ENCODE results near the gene CPSF3.

Gene CPSF3

DNA sequence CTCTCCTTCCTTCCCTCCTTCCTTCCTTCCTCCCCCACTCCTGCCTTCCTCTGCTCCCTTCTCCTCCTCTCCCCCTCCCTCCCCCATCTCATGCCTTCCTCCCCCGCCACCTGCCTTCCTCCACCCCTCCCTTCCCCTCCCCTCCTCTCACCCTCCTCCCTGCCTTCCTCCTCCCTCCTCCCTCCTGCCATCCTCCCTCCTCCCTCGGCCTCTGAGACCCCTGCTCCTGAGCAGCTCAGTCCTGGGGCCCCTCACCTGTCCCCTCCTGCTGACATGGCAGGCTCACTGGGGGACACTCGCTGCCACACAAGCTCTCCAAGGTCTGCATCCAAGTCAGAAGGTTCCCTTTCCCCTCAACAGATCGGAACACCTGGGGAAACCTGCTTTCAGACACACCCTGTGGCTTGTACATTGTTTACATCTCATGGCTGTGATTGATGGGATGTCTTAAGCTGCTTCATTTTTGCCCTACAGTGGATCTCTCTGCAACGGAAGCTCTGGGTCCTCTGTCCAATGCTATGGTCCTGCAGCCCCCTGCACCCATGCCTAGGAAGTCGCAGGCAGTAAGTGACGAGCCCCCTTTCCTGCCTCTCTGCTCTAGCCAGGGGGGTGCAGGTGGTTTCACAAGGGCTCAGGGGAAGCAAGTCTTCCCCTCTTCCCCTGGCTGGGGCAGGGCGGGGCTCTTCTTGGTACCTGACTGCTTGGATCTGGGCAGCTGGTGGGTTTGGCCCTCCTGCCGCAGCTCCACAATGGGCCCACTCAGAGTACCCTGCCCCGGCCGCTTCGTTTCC lies 23.0 kb upstream of the CPSF3 start:
- Histone ChIP-seq H3K27me3 (ENCODE audit: control insufficient read depth, insufficient read depth, low read length) (no peaks in the 10 kb centered on the region), H3K9ac (ENCODE audit: low read length) (no peak overlapping the region), H3K4me1 (ENCODE audit: control insufficient read depth, insufficient read depth, low read length) (no peaks in the 10 kb centered on the region), H3K9me3 (ENCODE audit: control insufficient read depth, low read length) (no peaks in the 10 kb centered on the region), H3K4me3 (ENCODE audit: low read length) (no peak overlapping the region), H3K36me3 (ENCODE audit: control insufficient read depth, insufficient read depth, low read length) (no peaks in the 10 kb centered on the region)

DNA sequence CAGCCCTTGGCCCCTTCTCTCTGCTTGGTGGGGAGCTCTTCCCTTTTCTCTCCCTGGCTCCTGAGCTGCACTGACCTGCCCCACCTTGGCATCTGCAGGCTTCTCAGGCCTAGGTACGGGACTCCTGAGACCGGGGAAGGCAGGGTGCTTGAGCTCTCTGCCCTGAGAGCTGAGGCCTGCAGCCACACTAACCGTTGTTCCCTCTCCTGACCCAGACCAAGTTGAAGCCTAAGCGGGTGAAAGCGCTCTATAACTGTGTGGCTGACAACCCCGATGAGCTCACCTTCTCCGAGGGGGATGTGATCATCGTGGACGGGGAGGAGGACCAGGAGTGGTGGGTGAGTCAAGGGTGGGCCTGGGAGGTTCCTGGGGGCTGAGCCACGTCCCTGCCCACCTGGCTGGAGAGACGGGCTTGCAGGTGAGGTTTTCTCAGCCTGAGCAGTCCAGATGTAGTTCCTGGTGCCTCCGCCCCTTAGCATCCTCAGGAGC lies 22.4 kb upstream of the CPSF3 start:
- Histone ChIP-seq H3K27me3 (ENCODE audit: control insufficient read depth, insufficient read depth, low read length) (no peaks in the 10 kb centered on the region), H3K4me1 (ENCODE audit: control insufficient read depth, insufficient read depth, low read length) (no peaks in the 10 kb centered on the region), H3K4me3 (ENCODE audit: low read length) (no peak overlapping the region), H3K9me3 (ENCODE audit: control insufficient read depth, low read length) (no peaks in the 10 kb centered on the region), H3K9ac (ENCODE audit: low read length) (no peak overlapping the region), H3K36me3 (ENCODE audit: control insufficient read depth, insufficient read depth, low read length) (no peaks in the 10 kb centered on the region)

DNA sequence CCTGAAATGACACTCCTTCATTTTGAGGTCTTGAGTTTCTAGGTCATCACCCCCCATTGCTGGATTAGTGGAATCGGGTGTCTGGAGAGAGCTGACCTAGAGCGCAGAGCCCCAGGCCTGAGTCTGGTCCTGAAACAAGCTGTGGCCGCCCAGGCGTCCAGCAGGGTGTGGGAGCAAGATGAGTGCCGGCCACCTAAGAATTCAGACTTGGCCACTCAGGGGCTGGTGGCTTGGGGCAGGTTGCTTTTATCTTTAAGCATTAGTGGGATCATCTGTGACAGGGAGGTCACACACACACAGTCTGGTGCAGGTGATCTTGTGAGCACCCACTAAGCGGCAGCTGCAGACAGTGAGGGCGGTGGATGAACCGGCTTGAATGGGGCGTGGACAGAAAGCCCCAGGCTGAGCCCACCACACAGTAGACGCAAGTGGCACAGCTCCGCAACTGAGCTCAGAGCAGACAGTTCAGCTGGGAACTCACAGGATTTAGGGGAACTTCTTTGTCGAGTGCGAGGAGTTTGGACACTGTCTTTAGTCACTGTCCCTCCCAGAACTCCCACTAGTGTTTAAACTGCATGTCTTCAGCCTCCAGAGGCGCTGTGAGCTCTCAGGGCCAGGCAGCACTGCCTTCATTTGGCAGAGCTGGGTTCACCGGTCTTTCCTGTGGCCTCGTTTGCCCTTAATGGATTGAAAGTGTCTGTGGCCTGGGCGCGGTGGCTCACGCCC lies 21.6 kb upstream of the CPSF3 start:
- Histone ChIP-seq H3K9me3 (ENCODE audit: control insufficient read depth, low read length) (no peaks in the 10 kb centered on the region), H3K4me1 (ENCODE audit: control insufficient read depth, insufficient read depth, low read length) (no peaks in the 10 kb centered on the region), H3K27me3 (ENCODE audit: control insufficient read depth, insufficient read depth, low read length) (no peaks in the 10 kb centered on the region), H3K4me3 (ENCODE audit: low read length) (no peak overlapping the region), H3K36me3 (ENCODE audit: control insufficient read depth, insufficient read depth, low read length) (no peaks in the 10 kb centered on the region), H3K9ac (ENCODE audit: low read length) (no peak overlapping the region)

DNA sequence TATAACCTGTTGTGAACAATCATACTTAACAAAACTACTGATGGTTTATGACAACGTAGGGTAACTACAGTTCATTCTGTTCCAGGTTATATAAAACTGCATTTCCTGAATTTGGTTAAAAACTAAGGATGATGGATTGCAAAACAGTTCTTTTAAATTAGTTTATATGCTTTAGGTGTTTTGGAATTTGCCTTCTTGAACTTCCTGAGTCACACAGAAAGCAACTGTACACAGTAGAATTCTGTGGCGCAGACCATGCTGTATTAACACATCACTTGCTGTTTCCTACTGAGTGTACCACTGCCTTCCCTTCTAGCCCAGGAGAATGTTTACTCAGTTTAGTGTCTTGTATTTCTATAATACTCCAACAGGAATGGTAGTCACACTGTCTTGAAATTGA lies 19.5 kb upstream of the CPSF3 start:
- Histone ChIP-seq H3K4me1 (ENCODE audit: control insufficient read depth, insufficient read depth, low read length) (peaks cover 4% of the 10 kb centered on the region), H3K9me3 (ENCODE audit: control insufficient read depth, low read length) (no peaks in the 10 kb centered on the region), H3K4me3 (ENCODE audit: low read length) (no peak overlapping the region), H3K36me3 (ENCODE audit: control insufficient read depth, insufficient read depth, low read length) (no peaks in the 10 kb centered on the region), H3K27me3 (ENCODE audit: control insufficient read depth, insufficient read depth, low read length) (no peaks in the 10 kb centered on the region), H3K9ac (ENCODE audit: low read length) (no peak overlapping the region)

DNA sequence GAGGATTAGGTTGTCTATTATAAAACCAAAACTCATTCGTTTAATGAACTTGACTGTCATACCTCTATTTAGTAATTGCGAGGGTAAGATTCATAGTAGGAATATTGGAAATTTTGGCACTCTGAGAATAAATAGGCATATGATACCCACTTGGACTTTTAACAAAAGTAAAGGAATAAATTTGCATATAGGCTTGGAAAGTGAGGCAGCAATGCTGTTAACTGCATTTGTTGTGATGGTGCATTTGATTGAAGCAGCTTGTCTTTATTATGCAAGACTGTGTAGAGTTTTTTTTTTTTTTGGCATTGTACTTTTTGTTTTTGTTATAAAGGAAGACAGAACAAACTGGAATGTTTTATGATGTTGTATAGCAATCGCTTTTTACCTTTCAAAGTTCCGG lies 19.0 kb upstream of the CPSF3 start:
- H3K9ac ChIP-seq (ENCODE audit: low read length): no peak overlapping the region
- no peak overlapping the region for H3K4me3 ChIP-seq (ENCODE audit: low read length)
- H3K27me3 ChIP-seq (ENCODE audit: control insufficient read depth, insufficient read depth, low read length): no peaks in the 10 kb centered on the region
- peaks cover 4% of the 10 kb centered on the region for H3K4me1 ChIP-seq (ENCODE audit: control insufficient read depth, insufficient read depth, low read length)
- H3K9me3 ChIP-seq (ENCODE audit: control insufficient read depth, low read length): no peaks in the 10 kb centered on the region
- H3K36me3 ChIP-seq (ENCODE audit: control insufficient read depth, insufficient read depth, low read length): no peaks in the 10 kb centered on the region

DNA sequence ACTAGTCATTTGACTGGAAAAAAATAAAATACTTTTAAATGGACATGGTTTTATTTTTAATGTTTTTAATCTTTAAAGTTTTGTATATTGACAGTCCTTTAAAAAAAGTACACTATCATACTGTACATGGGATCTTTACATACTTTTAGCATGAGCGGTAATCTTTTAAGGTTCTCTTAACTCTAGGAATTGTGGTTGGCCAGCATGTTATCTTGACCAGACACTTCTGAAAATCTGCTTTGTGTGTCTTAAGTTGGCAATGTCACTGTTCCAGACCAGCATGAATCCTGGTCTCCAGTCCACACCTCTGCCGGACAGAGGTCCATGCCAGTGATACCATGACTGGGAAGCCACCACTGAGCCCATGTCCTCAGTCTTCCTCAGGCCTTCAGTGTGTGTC lies 17.8 kb upstream of the CPSF3 start:
- H3K27me3 ChIP-seq (ENCODE audit: control insufficient read depth, insufficient read depth, low read length): no peaks in the 10 kb centered on the region
- H3K4me3 ChIP-seq (ENCODE audit: low read length): no peak overlapping the region
- H3K9me3 ChIP-seq (ENCODE audit: control insufficient read depth, low read length): no peaks in the 10 kb centered on the region
- no peaks in the 10 kb centered on the region for H3K36me3 ChIP-seq (ENCODE audit: control insufficient read depth, insufficient read depth, low read length)
- H3K4me1 ChIP-seq (ENCODE audit: control insufficient read depth, insufficient read depth, low read length): peaks cover 4% of the 10 kb centered on the region
- no peak overlapping the region for H3K9ac ChIP-seq (ENCODE audit: low read length)

DNA sequence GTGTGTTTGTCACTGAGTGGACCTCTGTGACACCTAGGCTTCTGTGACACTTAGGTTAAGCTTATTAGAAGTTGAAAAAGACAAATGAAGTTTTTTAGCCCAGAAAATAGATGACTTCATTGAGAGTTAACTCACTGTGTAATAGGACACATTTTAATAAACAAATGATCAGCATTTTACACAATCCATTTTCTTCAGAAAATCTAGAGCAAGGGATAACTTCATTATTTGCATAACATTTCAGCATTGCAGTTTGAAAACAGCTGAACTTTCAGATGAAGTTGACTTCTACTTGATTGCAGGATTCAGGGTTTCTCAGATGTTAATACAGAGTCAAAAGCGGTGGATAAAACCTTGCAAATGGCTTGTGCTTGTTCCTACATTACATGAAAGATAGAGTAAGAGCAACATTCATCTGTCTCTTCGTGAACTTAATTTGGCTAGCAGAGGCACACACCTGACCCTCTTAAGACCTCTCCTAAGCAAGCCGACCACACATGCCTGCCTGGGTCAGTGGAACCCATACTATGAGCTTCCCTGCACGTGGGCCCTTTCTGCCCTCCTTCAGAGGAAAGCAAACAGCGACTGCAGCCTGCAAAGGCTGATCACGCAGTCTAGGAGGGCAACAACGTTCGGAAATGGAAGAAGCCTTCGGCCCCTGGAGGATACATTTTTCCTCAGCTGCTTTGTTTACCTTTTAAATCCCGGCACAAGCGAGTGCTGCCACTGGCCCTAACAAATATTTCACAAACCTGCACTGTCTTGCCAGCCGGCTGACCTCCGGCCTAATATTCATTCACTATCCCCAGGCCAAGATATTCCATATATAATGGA lies 16.7 kb upstream of the CPSF3 start:
- Histone ChIP-seq H3K27me3 (ENCODE audit: control insufficient read depth, insufficient read depth, low read length) (no peaks in the 10 kb centered on the region), H3K9me3 (ENCODE audit: control insufficient read depth, low read length) (no peaks in the 10 kb centered on the region), H3K4me1 (ENCODE audit: control insufficient read depth, insufficient read depth, low read length) (peaks cover 4% of the 10 kb centered on the region), H3K4me3 (ENCODE audit: low read length) (no peak overlapping the region), H3K9ac (ENCODE audit: low read length) (no peak overlapping the region), H3K36me3 (ENCODE audit: control insufficient read depth, insufficient read depth, low read length) (no peaks in the 10 kb centered on the region)

DNA sequence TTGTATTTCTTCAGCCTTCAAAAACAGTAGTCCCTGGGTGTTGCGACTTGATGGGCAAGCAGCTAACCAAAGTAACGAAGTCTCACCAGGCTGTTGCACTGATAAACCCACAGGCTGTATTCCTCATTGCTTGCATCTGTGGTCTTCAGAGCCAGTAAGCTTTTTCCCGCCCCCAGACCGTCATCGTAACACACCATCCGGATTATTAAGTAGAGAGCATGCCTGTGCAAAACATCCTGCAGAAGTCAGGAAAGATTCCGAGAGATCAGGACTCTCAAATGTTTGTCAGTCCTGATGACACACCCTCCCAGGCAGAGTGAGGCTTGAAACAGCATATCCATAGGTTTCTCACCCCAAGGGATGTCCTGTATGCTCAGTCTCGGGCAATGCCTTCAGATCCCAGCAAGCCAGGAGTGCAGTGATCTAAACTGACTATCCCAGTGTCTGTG lies 16.1 kb upstream of the CPSF3 start:
- H3K4me1 ChIP-seq (ENCODE audit: control insufficient read depth, insufficient read depth, low read length): peaks cover 4% of the 10 kb centered on the region
- no peaks in the 10 kb centered on the region for H3K36me3 ChIP-seq (ENCODE audit: control insufficient read depth, insufficient read depth, low read length)
- no peak overlapping the region for H3K9ac ChIP-seq (ENCODE audit: low read length)
- no peaks in the 10 kb centered on the region for H3K27me3 ChIP-seq (ENCODE audit: control insufficient read depth, insufficient read depth, low read length)
- no peaks in the 10 kb centered on the region for H3K9me3 ChIP-seq (ENCODE audit: control insufficient read depth, low read length)
- H3K4me3 ChIP-seq (ENCODE audit: low read length): no peak overlapping the region

DNA sequence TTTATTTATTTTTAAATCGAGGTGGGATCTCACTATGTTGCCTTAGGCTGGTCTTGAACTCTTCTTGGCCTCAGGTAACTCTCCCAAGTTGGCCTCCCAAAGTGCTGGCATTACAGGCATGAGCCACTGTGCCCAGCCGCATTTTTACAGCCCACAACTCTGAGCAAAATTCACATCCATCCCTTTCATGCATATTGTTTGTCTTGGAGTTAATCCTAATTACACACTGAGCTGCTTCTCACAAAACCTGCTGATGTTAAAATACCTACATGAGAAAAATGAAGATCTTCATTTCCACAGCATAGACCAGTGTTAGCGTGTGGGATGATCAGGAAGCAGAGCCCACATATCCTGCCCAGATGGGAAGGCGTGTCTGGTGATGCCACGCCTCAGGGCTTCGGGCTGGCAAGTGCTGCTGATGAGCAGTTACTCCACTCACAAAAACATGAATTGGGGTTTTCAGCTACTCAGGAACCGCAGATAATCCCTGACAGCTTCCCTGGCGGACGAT lies 14.8 kb upstream of the CPSF3 start:
- Histone ChIP-seq H3K4me1 (ENCODE audit: control insufficient read depth, insufficient read depth, low read length) (peaks cover 4% of the 10 kb centered on the region), H3K9me3 (ENCODE audit: control insufficient read depth, low read length) (no peaks in the 10 kb centered on the region), H3K9ac (ENCODE audit: low read length) (no peak overlapping the region), H3K27me3 (ENCODE audit: control insufficient read depth, insufficient read depth, low read length) (no peaks in the 10 kb centered on the region), H3K4me3 (ENCODE audit: low read length) (no peak overlapping the region), H3K36me3 (ENCODE audit: control insufficient read depth, insufficient read depth, low read length) (no peaks in the 10 kb centered on the region)

DNA sequence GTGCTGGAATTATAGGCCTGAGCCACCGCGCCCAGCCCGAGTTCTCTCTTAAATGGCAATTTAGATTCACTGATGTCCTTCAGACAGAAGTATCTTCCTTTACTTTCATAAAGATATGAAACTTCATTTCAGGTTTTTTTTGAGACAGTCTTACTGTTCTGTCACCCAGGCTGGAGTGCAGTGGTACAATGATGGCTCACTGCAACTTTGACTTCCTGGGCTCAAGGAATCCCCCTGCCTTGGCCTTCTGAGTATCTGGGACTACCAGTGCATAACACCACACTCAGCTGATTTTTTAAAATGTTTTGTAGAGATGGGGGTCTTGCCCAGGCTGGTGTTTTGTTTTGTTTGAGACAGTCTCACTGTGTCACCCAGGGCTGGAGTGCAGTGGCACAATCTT lies 13.3 kb upstream of the CPSF3 start:
- no peak overlapping the region for H3K4me3 ChIP-seq (ENCODE audit: low read length)
- no peaks in the 10 kb centered on the region for H3K36me3 ChIP-seq (ENCODE audit: control insufficient read depth, insufficient read depth, low read length)
- H3K9me3 ChIP-seq (ENCODE audit: control insufficient read depth, low read length): no peaks in the 10 kb centered on the region
- peaks cover 4% of the 10 kb centered on the region for H3K4me1 ChIP-seq (ENCODE audit: control insufficient read depth, insufficient read depth, low read length)
- no peak overlapping the region for H3K9ac ChIP-seq (ENCODE audit: low read length)
- no peaks in the 10 kb centered on the region for H3K27me3 ChIP-seq (ENCODE audit: control insufficient read depth, insufficient read depth, low read length)

DNA sequence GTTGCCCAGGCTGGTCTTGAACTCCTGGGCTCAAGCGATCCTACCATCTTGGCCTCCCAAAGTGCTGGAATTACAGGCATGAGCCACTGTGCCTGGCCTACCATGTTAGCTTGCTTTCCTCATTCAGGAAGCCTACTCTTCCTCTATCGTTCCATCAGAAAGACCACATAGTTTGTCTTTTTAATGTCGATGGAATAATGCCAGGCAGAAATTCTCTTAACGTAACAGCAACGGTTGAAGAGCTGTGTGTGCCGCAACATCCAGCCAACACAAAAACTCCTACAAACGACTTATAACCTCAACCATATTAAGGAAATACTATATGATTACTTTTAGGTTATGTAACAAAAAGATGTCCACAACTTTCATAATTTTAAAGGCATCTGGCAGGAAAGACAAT lies 10.7 kb upstream of the CPSF3 start:
- H3K36me3 ChIP-seq (ENCODE audit: control insufficient read depth, insufficient read depth, low read length): peaks cover 3% of the 10 kb centered on the region
- H3K27me3 ChIP-seq (ENCODE audit: control insufficient read depth, insufficient read depth, low read length): no peaks in the 10 kb centered on the region
- no peak overlapping the region for H3K9ac ChIP-seq (ENCODE audit: low read length)
- no peaks in the 10 kb centered on the region for H3K9me3 ChIP-seq (ENCODE audit: control insufficient read depth, low read length)
- H3K4me3 ChIP-seq (ENCODE audit: low read length): no peak overlapping the region
- H3K4me1 ChIP-seq (ENCODE audit: control insufficient read depth, insufficient read depth, low read length): no peaks in the 10 kb centered on the region
